ENCODE data around the gene NADSYN1. TPM values are rescaled to one million over a fixed set of nuclear protein-coding genes. Genes with fewer than 3 reads are reported as not detected.

Gene NADSYN1
- total RNA-seq, 1 experiment from 2014 or later, result 35.5 TPM

DNA sequence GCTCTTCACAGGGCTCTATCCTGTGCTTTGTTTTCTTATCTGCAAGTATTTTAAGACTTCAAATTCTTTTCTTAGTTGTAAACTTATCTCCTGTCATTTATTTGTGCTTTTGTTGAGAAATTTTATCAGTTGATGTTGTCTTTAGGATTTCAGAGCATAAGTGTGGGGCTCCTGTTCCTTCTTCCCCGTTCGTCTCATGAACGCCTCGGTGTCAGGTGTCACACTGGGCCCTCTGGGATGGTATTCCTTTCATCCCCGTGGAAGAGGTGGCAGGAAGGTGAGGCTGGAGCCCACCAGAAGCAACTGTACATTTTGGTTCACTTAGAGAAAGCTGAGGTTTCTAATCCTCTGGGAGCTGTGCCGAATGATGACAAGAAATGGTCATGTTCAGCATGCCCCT lies 17.9 kb downstream of the NADSYN1 start:
- CTCF ChIA-PET, result interaction anchor here (0.6 kb wide), 1 partner anchor 142 kb away, joined by 5 read pairs; no protein-coding TSS in a partner anchor
- intact Hi-C loops (cut with micrococcal nuclease; ENCODE audit: unreplicated experiment), result no loop called here

DNA sequence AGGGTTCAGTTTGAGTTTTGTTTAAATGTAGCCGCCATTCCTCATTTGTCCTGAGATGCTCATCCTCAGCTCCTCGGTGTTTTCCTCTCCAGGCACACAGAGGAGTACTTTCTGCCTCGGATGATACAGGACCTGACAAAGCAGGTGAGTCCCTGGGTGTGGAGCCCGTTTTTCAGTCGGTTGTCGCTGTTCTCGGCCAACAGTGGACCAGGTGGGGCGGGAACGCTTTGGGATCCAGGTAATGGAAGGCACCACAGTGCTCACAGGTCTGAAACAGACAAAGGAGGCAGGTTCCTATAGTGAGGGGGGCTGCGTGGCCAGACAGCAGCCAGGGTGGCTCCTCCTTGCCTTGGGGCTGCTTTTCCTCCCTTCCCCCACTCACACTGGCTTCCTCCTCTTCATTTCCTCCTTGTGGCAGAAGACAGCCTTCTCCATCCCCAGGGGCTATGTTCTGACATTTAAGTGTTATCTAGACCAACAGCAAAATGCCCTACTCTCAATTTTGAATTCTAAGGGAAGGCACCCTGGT lies 19.4 kb downstream of the NADSYN1 start:
- TF ChIP-seq EZH2 (IDR thresholded peaks at IDR 0.05; ENCODE audit: borderline replicate concordance, low read depth, low read length, poor library complexity, severe bottlenecking) (no peak), CTCF (conservative IDR thresholded peaks at IDR 0.05; ENCODE audit: low read depth, low read length) (no peak)
- H3K9me3 ChIP-seq (ENCODE audit: low read depth, low read length, poor library complexity, severe bottlenecking), result no peaks in the 10 kb centered on the region
- BruUV-seq (replicated peaks), result no TSS peak
- POLR2A ChIA-PET (ENCODE audit: low non-redundant PET), result no interaction called here
- no peaks in the 10 kb centered on the region for H3K27me3 ChIP-seq (replicated peaks; ENCODE audit: insufficient read depth, low read depth, low read length, poor library complexity)
- no peaks in the 10 kb centered on the region for H3K4me1 ChIP-seq (ENCODE audit: insufficient read depth, low read length, poor library complexity, severe bottlenecking)
- H3K27ac ChIP-seq (ENCODE audit: low read depth, low read length, poor library complexity, severe bottlenecking), result no peak overlapping the region
- no peak overlapping the region for H3K4me3 ChIP-seq (ENCODE audit: low read depth, low read length, poor library complexity, severe bottlenecking)
- intact Hi-C loops (cut with micrococcal nuclease; ENCODE audit: unreplicated experiment), result no loop called here
- peaks cover 3% of the 10 kb centered on the region for H3K36me3 ChIP-seq (ENCODE audit: insufficient read depth, low read length, poor library complexity, severe bottlenecking)
- CTCF ChIA-PET, result no interaction called here
- DNase-seq (ENCODE audit: low spot score), result no peak

More for the DNA sequence above, 17.9 kb downstream of the NADSYN1 start:
- H3K4me1 ChIP-seq (ENCODE audit: insufficient read depth, low read length, poor library complexity, severe bottlenecking), result no peaks in the 10 kb centered on the region
- H3K27ac ChIP-seq (ENCODE audit: low read depth, low read length, poor library complexity, severe bottlenecking), result no peak overlapping the region
- peaks cover 3% of the 10 kb centered on the region for H3K36me3 ChIP-seq (ENCODE audit: insufficient read depth, low read length, poor library complexity, severe bottlenecking)
- no peak overlapping the region for H3K4me3 ChIP-seq (ENCODE audit: low read depth, low read length, poor library complexity, severe bottlenecking)
- no peaks in the 10 kb centered on the region for H3K9me3 ChIP-seq (ENCODE audit: low read depth, low read length, poor library complexity, severe bottlenecking)
- no peaks in the 10 kb centered on the region for H3K27me3 ChIP-seq (replicated peaks; ENCODE audit: insufficient read depth, low read depth, low read length, poor library complexity)
- no TSS peak for BruUV-seq (replicated peaks)
- DNase-seq (ENCODE audit: low spot score), result no peak
- no peak for TF ChIP-seq EZH2 (IDR thresholded peaks at IDR 0.05; ENCODE audit: borderline replicate concordance, low read depth, low read length, poor library complexity, severe bottlenecking)
- no peak for TF ChIP-seq CTCF (conservative IDR thresholded peaks at IDR 0.05; ENCODE audit: low read depth, low read length)
- POLR2A ChIA-PET (ENCODE audit: low non-redundant PET), result no interaction called here

- ChIA-PET CTCF (no interaction called here), POLR2A (ENCODE audit: low non-redundant PET) (no interaction called here)
- Histone ChIP-seq H3K4me1 (ENCODE audit: insufficient read depth, low read length, poor library complexity, severe bottlenecking) (no peaks in the 10 kb centered on the region), H3K9me3 (ENCODE audit: low read depth, low read length, poor library complexity, severe bottlenecking) (no peaks in the 10 kb centered on the region), H3K27me3 (replicated peaks; ENCODE audit: insufficient read depth, low read depth, low read length, poor library complexity) (no peaks in the 10 kb centered on the region), H3K4me3 (ENCODE audit: low read depth, low read length, poor library complexity, severe bottlenecking) (no peak overlapping the region), H3K27ac (ENCODE audit: low read depth, low read length, poor library complexity, severe bottlenecking) (no peak overlapping the region), H3K36me3 (ENCODE audit: insufficient read depth, low read length, poor library complexity, severe bottlenecking) (peaks cover 3% of the 10 kb centered on the region)
- DNase-seq (ENCODE audit: low spot score), result no peak
- TF ChIP-seq CTCF (conservative IDR thresholded peaks at IDR 0.05; ENCODE audit: low read depth, low read length) (no peak), EZH2 (IDR thresholded peaks at IDR 0.05; ENCODE audit: borderline replicate concordance, low read depth, low read length, poor library complexity, severe bottlenecking) (no peak)
- no TSS peak for BruUV-seq (replicated peaks)
- intact Hi-C loops (cut with micrococcal nuclease; ENCODE audit: unreplicated experiment), result no loop called here
Measured at GRCh38 chr11:71472941-71473792, 20.2 kb downstream of the NADSYN1 start.
